Epithelial cell of proximal tubule (primary cell): ENCODE measurements around the gene PTCRA. TPM values are rescaled to one million over a fixed set of nuclear protein-coding genes. Genes with fewer than 3 reads are reported as not detected.

Experiments used
- DNase-seq: peaks from one replicate; pipeline ENCODE4 v3.0.0-alpha.2; 2011; ENCODE audit warnings: low read depth
- H3K4me3 ChIP-seq: 2 replicates; pipeline ENCODE4 v1.5.1; 2011; ENCODE audit warnings: low read depth, mild to moderate bottlenecking, low read length
- CTCF ChIP-seq: conservative IDR thresholded peaks from 2 replicates; pipeline ENCODE4 v1.5.1; 2012; ENCODE audit warnings: low read depth, mild to moderate bottlenecking, low read length
- total RNA-seq: library from RNA; depleted of rRNA; stranded (reverse); fragments of >200 nt; gene quantifications from 2 replicates; pipeline ENCODE4 v1.2.3, GENCODE V29; 2015

PTCRA gene
- total RNA-seq, 1 donor from 2014 or later = not detected

GRCh38 chr6:42962096-42962495 lies 46.2 kb downstream of the PTCRA start:
- DNase-seq = no peak
- H3K4me3 ChIP-seq = no peak overlapping the region
- no peak for TF ChIP-seq CTCF

- TF ChIP-seq CTCF = no peak
- no peak for DNase-seq
- no peak overlapping the region for H3K4me3 ChIP-seq
These were observed 46.8 kb downstream of the PTCRA start for GRCh38 chr6:42962502-42963178.

- no peak for DNase-seq
- TF ChIP-seq CTCF = no peak
- H3K4me3 ChIP-seq = no peak overlapping the region
These were observed 47.5 kb downstream of the PTCRA start for GRCh38 chr6:42963179-42963854.

- DNase-seq = no peak
- peak; percentile 45 for TF ChIP-seq CTCF
- no peak overlapping the region for H3K4me3 ChIP-seq
These were observed 48.2 kb downstream of the PTCRA start for GRCh38 chr6:42963855-42964605.

- no peak for TF ChIP-seq CTCF
- DNase-seq = no peak
- H3K4me3 ChIP-seq = no peak overlapping the region
These were observed 50.7 kb downstream of the PTCRA start for GRCh38 chr6:42966571-42966970.

- H3K4me3 ChIP-seq = no peak overlapping the region
- no peak for TF ChIP-seq CTCF
- DNase-seq = no peak
These were observed 51.4 kb downstream of the PTCRA start for GRCh38 chr6:42967228-42967627.
